ENCODE data around the gene RFC4. TPM values are rescaled to one million over a fixed set of nuclear protein-coding genes. Genes with fewer than 3 reads are reported as not detected.
"Not testable (repeated sequence)": the region's sequence is repeated elsewhere in the genome, so short reads cannot be mapped to it uniquely, and the experiment has no call there.

Gene RFC4
- total and polyA plus RNA-seq, 3 donors from 2014 or later, result 25.1 to 30.1 (median 26.2) TPM

DNA sequence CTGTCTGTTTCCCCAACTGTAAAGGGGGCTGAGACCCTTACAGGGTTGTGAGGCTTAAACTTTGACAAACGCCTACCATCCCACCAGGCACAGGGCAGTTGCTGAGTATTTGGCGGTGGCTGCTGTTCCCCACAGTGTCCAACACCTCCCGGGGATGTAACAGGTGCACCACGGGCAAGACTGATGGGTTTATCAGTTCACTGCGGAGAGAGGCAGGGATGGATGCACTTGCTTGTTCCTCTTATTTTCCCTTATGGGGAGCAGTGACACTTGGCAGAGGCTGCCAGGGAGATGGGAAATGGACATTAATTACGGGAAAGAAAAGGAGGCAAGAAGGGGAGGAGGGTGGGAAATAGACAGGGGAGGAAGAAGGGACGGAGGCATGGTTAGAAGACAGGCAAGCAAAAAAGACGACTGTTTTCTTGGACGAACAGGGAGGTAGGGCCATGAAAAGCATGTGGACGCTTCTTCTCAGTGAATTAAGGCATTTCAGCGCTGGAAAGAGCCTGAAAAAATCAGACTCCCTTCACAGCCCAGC, 19.7 kb upstream of the RFC4 start:
- Histone ChIP-seq H3K36me3 (ENCODE audit: low read depth, missing control alignments) (no peaks in the 10 kb centered on the region), H3K4me1 (peaks cover 10% of the 10 kb centered on the region), H3K4me3 (no peak overlapping the region), H3K27ac (no peak overlapping the region), H3K9me3 (no peaks in the 10 kb centered on the region), H3K27me3 (no peaks in the 10 kb centered on the region)
- 17 to 29% methylated on average over 11 of the region's 11 CpGs for WGBS, 2 donors
- intact Hi-C loops (cut with DNase I; ENCODE audit: low total_unique reads), result loop anchor here (10.0 kb wide), 1 partner anchor 211 kb away; the partner anchor contains the start of gene AHSG
- TF ChIP-seq POLR2A (IDR thresholded peaks at IDR 0.05), result no peak
- TF ChIP-seq, protein P1, sequence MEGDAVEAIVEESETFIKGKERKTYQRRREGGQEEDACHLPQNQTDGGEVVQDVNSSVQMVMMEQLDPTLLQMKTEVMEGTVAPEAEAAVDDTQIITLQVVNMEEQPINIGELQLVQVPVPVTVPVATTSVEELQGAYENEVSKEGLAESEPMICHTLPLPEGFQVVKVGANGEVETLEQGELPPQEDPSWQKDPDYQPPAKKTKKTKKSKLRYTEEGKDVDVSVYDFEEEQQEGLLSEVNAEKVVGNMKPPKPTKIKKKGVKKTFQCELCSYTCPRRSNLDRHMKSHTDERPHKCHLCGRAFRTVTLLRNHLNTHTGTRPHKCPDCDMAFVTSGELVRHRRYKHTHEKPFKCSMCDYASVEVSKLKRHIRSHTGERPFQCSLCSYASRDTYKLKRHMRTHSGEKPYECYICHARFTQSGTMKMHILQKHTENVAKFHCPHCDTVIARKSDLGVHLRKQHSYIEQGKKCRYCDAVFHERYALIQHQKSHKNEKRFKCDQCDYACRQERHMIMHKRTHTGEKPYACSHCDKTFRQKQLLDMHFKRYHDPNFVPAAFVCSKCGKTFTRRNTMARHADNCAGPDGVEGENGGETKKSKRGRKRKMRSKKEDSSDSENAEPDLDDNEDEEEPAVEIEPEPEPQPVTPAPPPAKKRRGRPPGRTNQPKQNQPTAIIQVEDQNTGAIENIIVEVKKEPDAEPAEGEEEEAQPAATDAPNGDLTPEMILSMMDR (IDR thresholded peaks at IDR 0.05), result no peak
- DNase-seq, result no peak

DNA sequence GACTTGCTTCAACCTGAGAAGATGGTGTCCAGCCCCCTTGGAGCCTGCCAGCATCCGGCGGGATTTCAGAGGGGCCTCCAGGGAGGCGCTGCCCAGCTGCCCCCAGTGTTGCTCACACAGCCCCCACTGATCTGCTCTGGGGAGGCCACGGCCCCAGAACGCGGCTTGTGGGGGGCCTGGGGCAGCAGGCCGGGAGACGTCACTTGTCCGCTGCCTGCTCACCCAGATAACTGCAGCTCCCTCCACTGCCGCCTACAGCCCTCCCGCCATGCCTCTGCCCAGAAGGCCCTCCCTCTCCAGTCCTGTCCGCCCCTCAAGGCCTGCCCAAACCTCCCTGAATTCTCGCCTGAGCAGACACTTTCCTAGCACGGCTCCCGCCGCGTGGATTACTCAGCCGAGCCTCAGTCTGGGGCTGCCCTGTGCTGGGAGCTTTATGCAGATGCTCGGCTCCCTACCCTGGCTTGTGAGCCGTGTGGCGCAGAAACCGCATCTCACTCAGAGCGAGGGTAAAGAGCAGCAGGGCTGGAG, 19.1 kb upstream of the RFC4 start:
- WGBS, 2 donors, result 1 to 5% methylated on average over 7 to 11 of the region's 23 CpGs
- Histone ChIP-seq H3K4me1 (peaks cover 10% of the 10 kb centered on the region), H3K9me3 (no peaks in the 10 kb centered on the region), H3K4me3 (no peak overlapping the region), H3K27me3 (no peaks in the 10 kb centered on the region), H3K27ac (no peak overlapping the region), H3K36me3 (ENCODE audit: low read depth, missing control alignments) (no peaks in the 10 kb centered on the region)
- intact Hi-C loops (cut with DNase I; ENCODE audit: low total_unique reads), result loop anchor here (10.0 kb wide), 1 partner anchor 211 kb away; the partner anchor contains the start of gene AHSG
- TF ChIP-seq POLR2A (IDR thresholded peaks at IDR 0.05), result no peak
- TF ChIP-seq, protein P1 (IDR thresholded peaks at IDR 0.05), result no peak
- DNase-seq, result peak; percentile 17

DNA sequence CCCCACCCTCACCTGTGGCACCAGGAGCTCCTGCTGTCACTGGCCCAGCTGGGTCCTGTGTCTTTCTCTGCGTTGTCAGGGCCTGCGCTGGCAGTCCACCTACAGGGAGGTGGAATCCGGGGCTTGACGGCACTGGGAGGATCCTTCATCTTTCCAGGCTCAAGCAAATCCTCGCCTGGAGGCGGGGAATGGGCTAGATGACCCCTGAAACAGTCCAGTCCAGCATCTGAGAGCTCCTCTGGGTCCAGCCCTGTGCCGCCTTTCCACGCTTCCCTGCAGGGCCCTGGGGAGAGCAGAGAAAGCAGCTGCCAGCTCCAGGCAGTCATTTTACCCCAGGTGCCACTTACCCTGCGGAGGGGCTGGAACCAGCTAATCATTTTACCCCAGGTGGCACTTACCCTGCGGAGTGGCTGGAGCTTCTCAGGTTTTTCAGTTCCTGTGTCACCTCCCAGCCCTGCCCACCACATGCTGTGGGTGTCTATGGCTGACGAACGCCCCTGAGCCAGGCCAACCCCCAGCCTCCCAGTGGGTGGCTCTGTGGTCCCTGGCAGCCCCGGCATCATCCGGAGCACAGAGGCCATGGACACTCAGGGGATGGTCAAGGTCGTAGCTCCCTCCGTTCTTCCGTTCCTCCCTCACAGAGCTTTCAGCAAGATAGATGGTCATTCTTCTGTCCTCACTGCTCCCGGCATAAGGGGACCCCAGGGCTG, 18.3 kb upstream of the RFC4 start:
- Histone ChIP-seq H3K9me3 (no peaks in the 10 kb centered on the region), H3K4me1 (peaks cover 10% of the 10 kb centered on the region), H3K27ac (no peak overlapping the region), H3K4me3 (no peak overlapping the region), H3K36me3 (ENCODE audit: low read depth, missing control alignments) (no peaks in the 10 kb centered on the region), H3K27me3 (no peaks in the 10 kb centered on the region)
- intact Hi-C loops (cut with DNase I; ENCODE audit: low total_unique reads), result loop anchor here (10.0 kb wide), 1 partner anchor 210 kb away; the partner anchor contains the start of gene AHSG
- TF ChIP-seq POLR2A (IDR thresholded peaks at IDR 0.05), result no peak
- TF ChIP-seq, protein P1 (IDR thresholded peaks at IDR 0.05), result no peak
- no peak for DNase-seq
- WGBS, 2 donors, result 26 to 33% methylated on average over 5 to 18 of the region's 18 CpGs

DNA sequence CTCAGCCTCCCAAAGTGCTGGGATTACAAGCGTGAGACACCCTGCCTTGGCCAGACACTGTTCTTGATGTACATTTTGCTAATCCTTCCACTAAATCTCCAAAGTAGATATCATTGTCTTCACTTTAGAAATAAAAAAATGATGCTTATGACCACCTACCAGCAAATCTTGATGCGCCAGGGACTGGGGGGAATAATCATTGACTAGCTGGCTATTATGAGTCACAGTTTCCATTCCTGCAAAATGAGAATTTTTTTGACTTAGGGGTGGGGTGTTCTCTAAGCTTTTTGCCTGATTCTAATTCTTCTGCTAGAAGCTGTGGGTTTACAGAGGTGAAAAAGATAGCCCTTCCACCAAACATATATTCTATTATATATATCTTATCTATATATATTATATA, 17.1 kb upstream of the RFC4 start:
- Histone ChIP-seq H3K27ac (no peak overlapping the region), H3K4me3 (no peak overlapping the region), H3K27me3 (no peaks in the 10 kb centered on the region), H3K36me3 (ENCODE audit: low read depth, missing control alignments) (no peaks in the 10 kb centered on the region), H3K9me3 (no peaks in the 10 kb centered on the region), H3K4me1 (peaks cover 10% of the 10 kb centered on the region)
- TF ChIP-seq, protein P1 (IDR thresholded peaks at IDR 0.05), result no peak
- TF ChIP-seq POLR2A (IDR thresholded peaks at IDR 0.05), result no peak
- 85 to 89% methylated on average over 2 of the region's 2 CpGs for WGBS, 2 donors
- intact Hi-C loops (cut with DNase I; ENCODE audit: low total_unique reads), result loop anchor here (10.0 kb wide), 1 partner anchor 209 kb away; the partner anchor contains the start of gene AHSG
- DNase-seq, result no peak

DNA sequence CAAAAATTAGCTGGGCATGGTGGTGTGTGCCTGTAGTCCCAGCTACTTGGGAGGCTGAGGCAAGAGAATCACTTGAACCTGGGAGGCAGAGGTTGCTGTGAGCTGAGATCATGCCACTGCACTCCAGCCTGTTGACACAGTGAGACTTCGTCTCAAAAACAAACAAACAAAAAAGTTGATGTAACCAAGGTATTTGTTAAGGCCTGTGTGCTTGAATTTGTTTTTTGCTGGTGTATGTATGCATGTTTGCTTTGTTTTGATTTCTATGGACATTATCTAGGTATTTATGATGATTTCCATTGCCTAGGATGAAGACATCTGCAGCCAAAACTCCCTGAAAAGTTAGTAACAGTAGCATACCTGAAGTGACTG, 16.1 kb upstream of the RFC4 start:
- intact Hi-C loops (cut with DNase I; ENCODE audit: low total_unique reads), result loop anchor here (10.0 kb wide), 1 partner anchor 208 kb away; the partner anchor contains the start of gene AHSG
- WGBS, 2 donors, result 73 to 86% methylated on average over 1 of the region's 1 CpG

More for the DNA sequence above, 16.1 kb upstream of the RFC4 start:
- not testable (repeated sequence) for DNase-seq; H3K36me3 ChIP-seq (ENCODE audit: low read depth, missing control alignments); H3K4me1 ChIP-seq; H3K27ac ChIP-seq; H3K27me3 ChIP-seq; H3K4me3 ChIP-seq; H3K9me3 ChIP-seq
